Activated T-cell treated with anti-CD3 and anti-CD28 coated beads, Interleukin-2, amount 50 U/mL, for 24 hours (primary cell): Measurements from ENCODE around the gene ATP5PD.
A peak's percentile ranks its signal among the peaks of the same experiment; 100 is the strongest.
"Not testable (repeated sequence)": the region's sequence is repeated elsewhere in the genome, so short reads cannot be mapped to it uniquely, and the experiment has no call there.

Experiments used
- DNase-seq: peaks from one replicate; pipeline ENCODE4 v3.0.0-alpha.2; 2020
- H3K27ac Mint-ChIP-seq: 2 replicates; pipeline ENCODE4 v1.8.0; 2020; ENCODE audit warnings: mild to moderate bottlenecking, mixed read lengths
- H3K27me3 Mint-ChIP-seq: 2 replicates; pipeline ENCODE4 v1.8.0; 2020; ENCODE audit warnings: mixed read lengths
- H3K36me3 Mint-ChIP-seq: 2 replicates; pipeline ENCODE4 v1.8.0; 2020; ENCODE audit warnings: low read depth, mixed read lengths
- H3K4me1 Mint-ChIP-seq: 2 replicates; pipeline ENCODE4 v1.8.0; 2020; ENCODE audit warnings: low read depth, mixed read lengths
- H3K4me3 Mint-ChIP-seq: 2 replicates; pipeline ENCODE4 v1.8.0; 2020; ENCODE audit warnings: mild to moderate bottlenecking, moderate library complexity, mixed read lengths
- H3K9me3 Mint-ChIP-seq: 2 replicates; pipeline ENCODE4 v1.8.0; 2020; ENCODE audit warnings: mixed read lengths

Gene ATP5PD

DNA sequence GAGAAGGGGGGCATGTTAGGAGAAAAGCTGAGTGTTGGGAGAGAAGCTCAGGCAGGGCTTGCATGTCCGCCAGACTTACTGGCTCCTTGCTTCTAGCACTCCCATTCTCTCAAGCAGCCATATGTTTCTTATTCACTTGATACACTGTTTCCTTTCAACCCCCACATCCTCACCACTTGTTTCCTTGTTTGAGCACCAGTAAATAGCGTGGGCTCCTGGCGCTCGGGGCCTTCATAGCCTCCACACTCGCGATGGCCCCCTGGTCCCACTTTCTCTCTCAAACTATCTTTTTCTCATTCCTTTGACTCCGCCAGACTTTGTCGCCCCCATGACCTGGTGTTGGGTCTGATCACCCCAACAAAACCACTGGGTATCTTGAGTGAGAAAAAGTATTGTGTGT, 16.6 kb downstream of the ATP5PD start:
- peaks cover 42% of the 10 kb centered on the region for H3K4me1 Mint-ChIP-seq
- no peak overlapping the region for H3K4me3 Mint-ChIP-seq
- no peaks in the 10 kb centered on the region for H3K27me3 Mint-ChIP-seq
- H3K9me3 Mint-ChIP-seq = peaks cover 5% of the 10 kb centered on the region
- no peak for DNase-seq
- H3K36me3 Mint-ChIP-seq = peaks cover 7% of the 10 kb centered on the region
- no peak overlapping the region for H3K27ac Mint-ChIP-seq

DNA sequence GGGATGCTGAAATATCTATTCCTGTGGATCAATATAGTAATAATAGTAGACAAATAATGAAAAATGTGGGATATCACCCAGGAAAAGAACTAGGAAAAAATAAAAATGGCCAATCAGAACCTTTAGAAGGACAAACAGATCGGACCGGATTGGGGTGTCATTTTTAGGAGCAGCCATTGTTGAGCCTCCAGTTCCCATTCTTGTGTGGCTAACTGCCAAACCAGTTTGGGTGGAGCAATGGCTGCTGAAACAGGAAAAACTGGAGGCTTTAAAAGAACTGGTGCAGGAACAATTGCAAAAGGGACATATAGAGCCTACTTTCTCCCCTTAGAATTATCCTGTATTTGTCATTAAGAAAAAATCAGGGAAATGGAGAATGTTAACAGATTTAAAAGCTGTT, 20.1 kb downstream of the ATP5PD start:
- Mint-ChIP-seq H3K36me3 (peaks cover 29% of the 10 kb centered on the region), H3K4me1 (peaks cover 23% of the 10 kb centered on the region)
- H3K27me3 Mint-ChIP-seq, DNase-seq, H3K27ac Mint-ChIP-seq, H3K4me3 Mint-ChIP-seq, H3K9me3 Mint-ChIP-seq: not testable (repeated sequence)

DNA sequence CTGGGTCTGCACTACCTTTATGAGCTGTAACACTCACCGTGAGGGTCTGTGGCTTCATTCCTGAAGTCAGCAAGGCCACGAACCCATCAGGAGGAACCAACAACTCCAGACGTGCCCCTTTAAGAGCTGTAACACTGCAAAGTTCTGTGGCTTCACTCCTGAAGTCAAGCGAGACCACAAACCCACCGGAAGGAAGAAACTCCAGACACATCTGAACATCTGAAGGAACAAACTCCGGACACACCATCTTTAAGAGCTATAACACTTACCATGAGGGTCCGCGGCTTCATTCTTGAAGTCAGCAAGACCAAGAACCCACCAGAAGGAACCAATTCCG, 21.4 kb downstream of the ATP5PD start:
- not testable (repeated sequence) for H3K9me3 Mint-ChIP-seq, H3K27me3 Mint-ChIP-seq, DNase-seq
- Mint-ChIP-seq H3K36me3 (peaks cover 42% of the 10 kb centered on the region), H3K4me3 (peak overlapping the region; percentile 37), H3K27ac (peak overlapping the region; percentile 44), H3K4me1 (peaks cover 20% of the 10 kb centered on the region)

DNA sequence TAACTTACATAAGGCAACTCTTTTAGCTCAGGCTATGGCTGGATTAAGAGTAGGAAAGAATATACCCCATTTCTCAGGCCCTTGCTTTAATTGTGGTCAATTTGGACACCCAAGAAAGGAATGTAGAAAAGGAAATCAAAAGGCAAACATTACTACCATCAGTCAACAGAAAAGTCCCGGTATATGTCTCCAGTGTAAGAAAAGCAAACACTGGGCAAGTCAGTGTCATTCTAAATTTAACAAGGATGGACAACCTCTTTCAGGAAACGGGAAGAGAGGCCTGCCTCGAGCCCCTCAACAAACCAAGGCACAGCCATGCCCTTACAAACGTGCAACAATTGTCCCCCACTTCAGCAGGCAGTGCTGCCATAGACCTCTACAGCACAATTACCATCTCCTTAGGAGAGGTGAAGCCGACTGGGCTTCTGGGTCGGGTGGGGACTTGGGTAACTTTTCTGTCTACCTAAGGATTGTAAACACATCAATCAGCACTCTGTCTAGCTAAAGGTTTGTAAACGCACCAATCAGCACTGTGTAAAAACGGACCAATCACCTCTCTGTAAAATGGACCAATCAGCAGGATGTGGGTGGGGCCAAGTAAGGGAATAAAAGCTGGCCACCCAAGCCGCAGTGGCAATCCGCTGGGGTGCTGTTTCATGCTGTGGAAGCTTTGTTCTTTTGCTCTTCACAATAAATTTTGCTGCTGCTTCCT, 21.9 kb downstream of the ATP5PD start:
- H3K27ac Mint-ChIP-seq = peak overlapping the region; percentile 44
- DNase-seq = peak; percentile 62
- H3K36me3 Mint-ChIP-seq = peaks cover 47% of the 10 kb centered on the region
- H3K9me3 Mint-ChIP-seq = peaks cover 2% of the 10 kb centered on the region
- peaks cover 20% of the 10 kb centered on the region for H3K4me1 Mint-ChIP-seq
- H3K27me3 Mint-ChIP-seq = no peaks in the 10 kb centered on the region
- peak overlapping the region; percentile 37 for H3K4me3 Mint-ChIP-seq

DNA sequence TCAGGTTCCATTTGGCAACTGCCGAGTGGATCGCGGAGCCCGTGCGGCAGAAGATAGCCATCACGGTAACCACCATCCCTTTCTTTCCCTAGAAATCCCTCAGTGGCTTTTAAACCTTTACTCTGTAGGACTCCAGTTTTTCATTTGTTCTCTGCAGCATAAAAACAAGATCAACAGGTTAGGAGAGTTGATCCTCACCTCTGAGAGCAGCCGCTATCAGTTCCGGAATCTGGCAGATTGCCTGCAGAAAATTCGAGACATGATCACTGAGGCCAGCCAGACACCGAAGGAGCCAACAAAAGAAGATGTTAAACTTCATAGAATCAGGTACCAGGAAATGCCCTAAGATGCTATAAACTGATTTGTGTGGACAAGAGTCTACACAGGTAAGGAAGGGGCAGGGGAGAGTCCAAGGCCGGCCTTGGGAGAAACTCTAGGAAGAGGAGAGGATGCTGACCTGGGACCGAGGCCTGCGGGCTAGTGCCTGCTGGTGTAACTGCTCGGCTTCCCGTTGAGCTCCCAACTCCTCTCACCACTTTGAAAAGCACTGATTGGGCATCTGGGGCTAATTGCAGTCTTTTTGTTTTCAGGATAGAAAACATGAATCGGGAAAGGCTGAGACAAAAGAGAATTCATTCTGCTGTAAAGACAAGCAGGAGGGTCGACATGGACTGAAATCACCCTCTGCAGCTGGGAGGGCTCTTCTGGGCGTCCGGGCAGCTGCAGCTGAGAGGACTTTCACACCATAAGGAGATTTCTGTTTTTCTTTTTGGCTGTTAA, 26.2 kb downstream of the ATP5PD start:
- no peaks in the 10 kb centered on the region for H3K9me3 Mint-ChIP-seq
- no peak overlapping the region for H3K4me3 Mint-ChIP-seq
- DNase-seq = no peak
- H3K4me1 Mint-ChIP-seq = peaks cover 15% of the 10 kb centered on the region
- no peak overlapping the region for H3K27ac Mint-ChIP-seq
- H3K36me3 Mint-ChIP-seq = peaks cover 81% of the 10 kb centered on the region
- no peaks in the 10 kb centered on the region for H3K27me3 Mint-ChIP-seq

DNA sequence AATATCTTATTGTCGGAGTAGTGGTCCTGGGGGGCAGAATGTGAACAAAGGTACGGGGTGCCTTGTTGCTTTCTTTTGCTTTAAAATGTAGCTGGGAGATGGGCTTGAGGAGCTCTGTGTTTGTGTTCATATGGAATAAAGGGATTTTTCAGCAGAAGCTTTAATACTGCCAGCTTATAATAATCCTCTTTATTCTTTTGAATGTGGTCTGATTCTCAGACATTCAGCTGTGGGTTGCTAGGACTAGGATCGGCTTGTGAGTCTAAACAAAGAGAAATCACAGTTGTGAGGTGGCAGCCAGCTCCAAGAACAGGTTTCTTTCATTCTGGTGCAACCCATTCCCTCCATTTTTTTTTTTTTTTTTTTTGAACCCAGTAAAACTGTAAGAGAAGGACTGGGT, 27.1 kb downstream of the ATP5PD start:
- peaks cover 12% of the 10 kb centered on the region for H3K4me1 Mint-ChIP-seq
- peaks cover 79% of the 10 kb centered on the region for H3K36me3 Mint-ChIP-seq
- no peaks in the 10 kb centered on the region for H3K9me3 Mint-ChIP-seq
- no peak overlapping the region for H3K27ac Mint-ChIP-seq
- H3K4me3 Mint-ChIP-seq = no peak overlapping the region
- no peak for DNase-seq
- no peaks in the 10 kb centered on the region for H3K27me3 Mint-ChIP-seq

DNA sequence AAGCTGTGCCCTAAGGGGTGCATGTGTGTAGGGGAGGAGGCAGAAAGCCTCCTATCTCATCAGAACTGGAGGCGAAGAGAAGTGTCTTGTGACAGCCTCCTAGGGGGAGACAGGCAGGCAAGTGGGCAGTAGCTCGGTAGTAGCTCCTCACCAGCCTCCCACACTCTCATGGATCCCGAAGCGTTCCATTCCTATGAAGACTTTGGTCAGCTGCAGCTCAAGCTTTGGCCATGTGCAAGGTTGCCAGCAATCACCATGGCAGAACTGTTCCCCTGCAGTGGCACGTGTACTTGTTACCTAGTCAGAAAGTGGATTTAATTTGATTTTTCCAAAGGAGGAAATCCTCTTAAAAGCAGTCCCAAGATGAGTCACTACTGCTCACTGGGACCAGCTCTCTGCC, 27.6 kb downstream of the ATP5PD start:
- Mint-ChIP-seq H3K4me1 (peaks cover 10% of the 10 kb centered on the region), H3K9me3 (no peaks in the 10 kb centered on the region), H3K36me3 (peaks cover 78% of the 10 kb centered on the region), H3K27ac (no peak overlapping the region), H3K27me3 (no peaks in the 10 kb centered on the region), H3K4me3 (no peak overlapping the region)
- no peak for DNase-seq

DNA sequence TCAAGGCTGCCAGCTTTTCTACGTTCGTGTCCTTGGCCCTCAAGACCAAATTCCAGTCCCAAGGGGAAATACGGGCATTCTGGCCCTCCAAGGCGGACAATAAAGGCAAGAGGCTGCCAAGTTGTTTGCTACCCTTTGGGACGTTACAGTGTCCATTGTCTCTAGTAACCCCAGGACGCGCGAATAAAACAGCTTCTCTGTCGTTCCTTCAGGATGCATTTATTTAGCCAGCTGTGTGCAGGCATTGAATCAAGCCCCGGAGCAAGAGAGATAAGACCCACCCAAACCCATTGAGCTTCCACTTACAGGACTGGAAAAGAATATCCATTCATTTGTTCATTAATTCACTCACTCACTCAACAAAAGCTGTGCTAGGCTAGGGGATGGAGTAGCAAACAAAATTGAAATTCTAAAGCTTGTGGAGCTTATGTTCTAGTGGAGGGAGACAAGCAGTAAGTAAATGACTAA, 33.6 kb downstream of the ATP5PD start:
- no peaks in the 10 kb centered on the region for H3K27me3 Mint-ChIP-seq
- H3K4me1 Mint-ChIP-seq = peaks cover 34% of the 10 kb centered on the region
- H3K36me3 Mint-ChIP-seq = peaks cover 54% of the 10 kb centered on the region
- no peak for DNase-seq
- peak overlapping the region; percentile 97 for H3K4me3 Mint-ChIP-seq
- peak overlapping the region; percentile 94 for H3K27ac Mint-ChIP-seq
- H3K9me3 Mint-ChIP-seq = no peaks in the 10 kb centered on the region

DNA sequence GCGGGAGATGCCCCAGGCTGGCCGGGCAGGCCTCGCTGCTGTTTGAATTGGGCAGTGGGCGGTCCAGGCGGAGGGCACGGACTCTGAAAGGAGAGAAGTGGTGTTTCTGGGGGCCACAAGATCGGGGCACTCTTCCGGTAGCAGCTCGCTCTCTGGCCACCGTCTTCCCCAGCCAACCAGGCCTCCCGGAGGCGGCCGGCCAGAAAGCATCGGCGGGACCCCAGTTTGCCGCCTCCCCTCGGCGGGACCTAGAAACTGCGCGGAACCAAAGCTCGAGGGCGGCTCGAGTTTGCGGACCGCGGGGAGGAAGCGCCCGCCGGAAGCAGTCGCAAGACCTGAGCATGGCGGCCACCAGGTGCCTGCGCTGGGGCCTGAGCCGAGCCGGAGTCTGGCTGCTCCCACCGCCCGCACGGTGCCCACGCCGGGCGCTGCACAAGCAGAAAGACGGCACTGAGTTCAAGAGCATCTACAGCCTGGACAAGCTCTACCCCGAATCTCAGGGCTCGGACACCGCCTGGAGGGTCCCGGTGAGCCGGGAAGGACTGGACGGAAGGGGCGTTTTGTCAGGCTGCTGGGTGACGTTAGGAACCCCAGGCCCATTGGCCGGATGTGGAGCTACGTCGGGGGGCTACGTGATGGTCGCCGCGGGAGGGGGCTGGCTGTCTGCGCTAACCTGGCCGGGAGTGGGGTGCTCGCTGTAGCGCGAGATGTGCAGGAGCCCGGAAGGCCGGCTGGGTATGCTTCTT, 34.2 kb downstream of the ATP5PD start, which contains the start of gene MRPL58:
Gene MRPL58 (plus strand): TSS at position 325 of the 746 bp plus-strand sequence. CDS start 17 bp downstream, at position 342.
- no peaks in the 10 kb centered on the region for H3K27me3 Mint-ChIP-seq
- no peaks in the 10 kb centered on the region for H3K9me3 Mint-ChIP-seq
- H3K36me3 Mint-ChIP-seq = peaks cover 52% of the 10 kb centered on the region
- peak within 1 kb of the TSS; percentile 94 for H3K27ac Mint-ChIP-seq
- DNase-seq = peak; percentile 91
- peak within 1 kb of the TSS; percentile 97 for H3K4me3 Mint-ChIP-seq
- peaks cover 34% of the 10 kb centered on the region for H3K4me1 Mint-ChIP-seq

DNA sequence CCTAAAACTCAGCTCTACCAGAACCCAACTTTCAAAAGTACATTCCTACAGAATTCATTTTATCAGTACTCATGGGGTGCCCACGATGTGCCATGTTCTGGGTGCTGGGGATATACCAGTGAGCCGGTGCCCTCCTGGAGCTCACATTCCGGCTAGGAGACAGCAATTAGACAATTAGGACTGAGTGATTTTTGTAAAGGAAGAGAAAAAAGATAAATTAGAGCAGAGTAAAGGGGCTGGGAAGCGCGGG, 34.7 kb downstream of the ATP5PD start:
- Mint-ChIP-seq H3K4me3 (peak overlapping the region; percentile 97), H3K4me1 (peaks cover 34% of the 10 kb centered on the region), H3K9me3 (no peaks in the 10 kb centered on the region), H3K27ac (peak overlapping the region; percentile 94), H3K36me3 (peaks cover 49% of the 10 kb centered on the region), H3K27me3 (no peaks in the 10 kb centered on the region)
- no peak for DNase-seq

DNA sequence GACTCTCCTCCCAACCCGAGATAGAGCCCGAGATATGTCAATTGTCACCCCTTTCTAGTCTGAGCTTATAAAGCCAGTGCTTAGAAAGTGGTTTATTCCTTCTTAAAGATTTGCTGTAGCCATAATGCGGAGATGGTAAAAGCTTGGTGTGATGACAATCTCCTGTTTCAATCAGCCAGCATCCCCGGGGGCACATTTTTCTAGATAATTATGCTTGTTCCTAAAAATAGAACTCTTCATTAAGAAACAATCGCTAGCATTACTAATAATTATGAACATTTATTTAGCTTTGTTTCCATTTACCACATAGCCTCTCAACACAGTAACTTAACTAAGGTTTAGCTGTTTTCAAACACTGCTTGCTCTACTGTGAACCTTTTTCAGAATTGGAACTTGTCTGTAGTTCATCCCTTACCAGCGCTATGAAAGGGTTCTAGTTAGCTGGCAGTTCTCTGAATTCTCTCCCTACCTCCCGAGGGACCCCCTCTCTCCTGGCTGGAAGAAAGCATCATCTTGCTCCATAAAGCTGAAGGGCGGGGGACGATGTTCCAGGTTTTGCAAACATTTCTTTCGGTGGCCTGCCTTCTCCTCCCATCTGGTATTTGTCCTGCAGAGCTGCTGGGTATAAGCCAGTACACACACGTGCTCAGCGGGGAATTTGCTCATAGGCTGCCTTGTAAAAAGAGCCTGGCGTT, 35.2 kb downstream of the ATP5PD start:
- H3K4me1 Mint-ChIP-seq = peaks cover 34% of the 10 kb centered on the region
- H3K27me3 Mint-ChIP-seq = no peaks in the 10 kb centered on the region
- H3K9me3 Mint-ChIP-seq = no peaks in the 10 kb centered on the region
- H3K36me3 Mint-ChIP-seq = peaks cover 45% of the 10 kb centered on the region
- DNase-seq = peak; percentile 49
- peak overlapping the region; percentile 94 for H3K27ac Mint-ChIP-seq
- peak overlapping the region; percentile 97 for H3K4me3 Mint-ChIP-seq

DNA sequence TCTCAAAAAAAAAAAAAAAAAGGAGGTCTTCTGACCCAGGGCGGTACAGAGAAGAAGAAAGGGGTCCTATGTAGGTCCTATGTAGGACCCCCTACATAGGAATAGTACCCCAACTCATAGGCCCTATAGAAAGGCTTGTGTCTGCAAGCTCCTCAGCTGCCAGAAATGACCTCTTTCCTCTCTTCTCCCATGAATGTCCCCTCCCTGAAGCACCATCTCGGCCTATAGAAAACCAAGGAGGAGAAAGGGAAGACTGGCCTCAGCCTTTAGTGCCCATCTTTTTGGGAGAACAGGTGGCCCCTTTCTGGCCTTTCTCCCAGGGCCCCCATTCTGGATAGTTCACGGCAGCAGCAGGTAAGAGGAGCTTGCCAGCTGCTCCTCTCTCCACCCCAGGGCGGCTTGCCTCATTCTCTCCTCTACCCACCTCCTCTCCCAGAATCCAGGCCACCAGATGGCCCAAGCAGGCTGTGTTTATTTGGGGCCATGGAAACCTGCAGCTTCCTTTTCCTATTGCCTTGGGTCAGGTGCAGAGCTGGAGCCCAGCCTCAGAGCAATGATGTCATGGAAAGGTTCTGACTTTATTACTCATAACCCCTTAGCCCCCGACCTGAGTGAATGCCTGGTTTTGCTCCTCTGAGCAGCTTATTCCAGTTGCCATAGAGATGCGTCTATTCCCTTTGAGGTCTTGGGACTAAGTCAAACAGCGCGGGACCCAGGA, 35.9 kb downstream of the ATP5PD start:
- Mint-ChIP-seq H3K27ac (peak overlapping the region; percentile 94), H3K4me3 (peak overlapping the region; percentile 97)
- DNase-seq = peak; percentile 43

DNA sequence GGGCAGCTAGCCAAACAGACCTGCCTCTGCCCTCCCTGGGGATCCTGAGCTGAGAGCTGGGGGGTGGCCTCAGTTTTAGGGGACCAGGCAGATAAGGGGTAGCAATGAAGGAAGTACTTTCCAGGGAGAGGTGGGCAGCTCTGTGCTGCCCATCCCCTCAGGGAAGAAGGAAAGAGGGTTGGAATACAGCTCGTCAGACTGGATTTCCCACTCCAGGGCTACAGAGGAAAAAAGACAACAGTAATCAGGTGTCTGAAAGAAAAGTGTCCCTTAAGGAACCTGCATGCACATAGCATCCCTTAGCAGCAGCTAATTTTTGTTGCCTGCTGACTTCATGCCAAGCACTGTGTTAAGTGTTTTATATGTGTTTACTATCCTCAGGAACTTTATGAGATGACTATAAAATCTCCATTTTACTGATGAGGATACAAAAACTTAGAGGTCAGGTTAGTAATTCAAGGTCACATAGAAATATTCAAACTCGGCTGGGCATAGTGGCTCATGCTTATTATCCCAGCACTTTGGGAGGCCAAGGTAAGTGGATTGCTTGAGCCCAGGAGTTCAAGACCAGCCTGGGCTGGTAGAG, 37.5 kb downstream of the ATP5PD start:
- Mint-ChIP-seq H3K36me3 (peaks cover 34% of the 10 kb centered on the region), H3K4me3 (no peak overlapping the region), H3K27ac (no peak overlapping the region), H3K27me3 (no peaks in the 10 kb centered on the region), H3K4me1 (peaks cover 24% of the 10 kb centered on the region), H3K9me3 (no peaks in the 10 kb centered on the region)
- no peak for DNase-seq

More for the DNA sequence above, 35.9 kb downstream of the ATP5PD start:
- H3K4me1 Mint-ChIP-seq = peaks cover 32% of the 10 kb centered on the region
- H3K27me3 Mint-ChIP-seq = no peaks in the 10 kb centered on the region
- H3K36me3 Mint-ChIP-seq = peaks cover 40% of the 10 kb centered on the region
- H3K9me3 Mint-ChIP-seq = no peaks in the 10 kb centered on the region
